ENCODE results near the gene HTATIP2. TPM values are rescaled to one million over a fixed set of nuclear protein-coding genes. Genes with fewer than 3 reads are reported as not detected.

Gene HTATIP2
- total RNA-seq, 3 donors from 2014 or later, result 39.7 to 55.8 (median 41.4) TPM

- Histone ChIP-seq H3K4me1 (no peaks in the 10 kb centered on the region), H3K9me3 (no peaks in the 10 kb centered on the region), H3K36me3 (no peaks in the 10 kb centered on the region), H3K4me3 (peak within 1 kb of the TSS; percentile 76 to 87 (median 79)), H3K27me3 (no peaks in the 10 kb centered on the region), H3K27ac (peak within 1 kb of the TSS; percentile 86 to 90)
- peak; percentile 88 to 95 for DNase-seq (ENCODE audit: low spot score in 2 of 2)
- no peak for TF ChIP-seq POLR2A (IDR thresholded peaks at IDR 0.05)
- peak; percentile 73 to 92 (median 86) for TF ChIP-seq POLR2AphosphoS5 (IDR thresholded peaks at IDR 0.05)
- TF ChIP-seq, protein P1, sequence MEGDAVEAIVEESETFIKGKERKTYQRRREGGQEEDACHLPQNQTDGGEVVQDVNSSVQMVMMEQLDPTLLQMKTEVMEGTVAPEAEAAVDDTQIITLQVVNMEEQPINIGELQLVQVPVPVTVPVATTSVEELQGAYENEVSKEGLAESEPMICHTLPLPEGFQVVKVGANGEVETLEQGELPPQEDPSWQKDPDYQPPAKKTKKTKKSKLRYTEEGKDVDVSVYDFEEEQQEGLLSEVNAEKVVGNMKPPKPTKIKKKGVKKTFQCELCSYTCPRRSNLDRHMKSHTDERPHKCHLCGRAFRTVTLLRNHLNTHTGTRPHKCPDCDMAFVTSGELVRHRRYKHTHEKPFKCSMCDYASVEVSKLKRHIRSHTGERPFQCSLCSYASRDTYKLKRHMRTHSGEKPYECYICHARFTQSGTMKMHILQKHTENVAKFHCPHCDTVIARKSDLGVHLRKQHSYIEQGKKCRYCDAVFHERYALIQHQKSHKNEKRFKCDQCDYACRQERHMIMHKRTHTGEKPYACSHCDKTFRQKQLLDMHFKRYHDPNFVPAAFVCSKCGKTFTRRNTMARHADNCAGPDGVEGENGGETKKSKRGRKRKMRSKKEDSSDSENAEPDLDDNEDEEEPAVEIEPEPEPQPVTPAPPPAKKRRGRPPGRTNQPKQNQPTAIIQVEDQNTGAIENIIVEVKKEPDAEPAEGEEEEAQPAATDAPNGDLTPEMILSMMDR (IDR thresholded peaks at IDR 0.05), result peak; percentile 92 to 99 (median 99)
- intact Hi-C loops (cut with DNase I; ENCODE audit: low total_unique reads), result no loop called here
Measured at GRCh38 chr11:20387261-20388095, 24.0 kb downstream of the HTATIP2 start, which contains the start of gene PRMT3. Gene PRMT3 (plus strand): TSS chr11:20387716. CDS start chr11:20387747, 31 bp downstream.

GRCh38 chr11:20388096-20389055 is 24.9 kb downstream of the HTATIP2 start:
- DNase-seq (ENCODE audit: low spot score in 2 of 2), result no peak
- intact Hi-C loops (cut with DNase I; ENCODE audit: low total_unique reads), result no loop called here

GRCh38 chr11:20397281-20397680 is 33.8 kb downstream of the HTATIP2 start:
- intact Hi-C loops (cut with DNase I; ENCODE audit: low total_unique reads), result no loop called here
- Histone ChIP-seq H3K9me3 (no peaks in the 10 kb centered on the region), H3K27ac (no peak overlapping the region), H3K4me3 (no peak overlapping the region), H3K36me3 (no peaks in the 10 kb centered on the region), H3K4me1 (no peaks in the 10 kb centered on the region), H3K27me3 (no peaks in the 10 kb centered on the region)
- no peak for TF ChIP-seq POLR2AphosphoS5 (IDR thresholded peaks at IDR 0.05)
- TF ChIP-seq, protein P1 (IDR thresholded peaks at IDR 0.05), result peak in 1 of 3 donors; percentile 40
- no peak for TF ChIP-seq POLR2A (IDR thresholded peaks at IDR 0.05)
- no peak for DNase-seq (ENCODE audit: low spot score in 2 of 2)

More at GRCh38 chr11:20388096-20389055, 24.9 kb downstream of the HTATIP2 start:
- no peaks in the 10 kb centered on the region for H3K27me3 ChIP-seq
- H3K4me3 ChIP-seq, result peak overlapping the region; percentile 76 to 87 (median 79)
- no peaks in the 10 kb centered on the region for H3K36me3 ChIP-seq
- TF ChIP-seq, protein P1 (IDR thresholded peaks at IDR 0.05), result no peak
- TF ChIP-seq POLR2A (IDR thresholded peaks at IDR 0.05), result no peak
- peak overlapping the region; percentile 86 to 90 for H3K27ac ChIP-seq
- no peaks in the 10 kb centered on the region for H3K9me3 ChIP-seq
- H3K4me1 ChIP-seq, result no peaks in the 10 kb centered on the region

GRCh38 chr11:20399498-20399897 is 36.0 kb downstream of the HTATIP2 start:
- intact Hi-C loops (cut with DNase I; ENCODE audit: low total_unique reads), result no loop called here
- DNase-seq (ENCODE audit: low spot score in 2 of 2), result no peak
- no peak for TF ChIP-seq POLR2AphosphoS5 (IDR thresholded peaks at IDR 0.05)
- TF ChIP-seq, protein P1 (IDR thresholded peaks at IDR 0.05), result no peak
- TF ChIP-seq POLR2A (IDR thresholded peaks at IDR 0.05), result no peak
- Histone ChIP-seq H3K36me3 (no peaks in the 10 kb centered on the region), H3K27me3 (no peaks in the 10 kb centered on the region), H3K27ac (no peak overlapping the region), H3K4me3 (no peak overlapping the region), H3K9me3 (no peaks in the 10 kb centered on the region), H3K4me1 (no peaks in the 10 kb centered on the region)
